SJCRH30 (cell line): Measurements from ENCODE around the gene ARSJ. TPM values are rescaled to one million over a fixed set of nuclear protein-coding genes. Genes with fewer than 3 reads are reported as not detected.
A peak's percentile ranks its signal among the peaks of the same experiment; 100 is the strongest.

Experiments used
- DNase-seq, 2 experiments: peaks; one replicate each; pipeline ENCODE4 v3.0.0-alpha.2; 2015 to 2020
- H3K27ac ChIP-seq: fragments of 250-450 bp; sonication (Bioruptor Pico); 2 replicates; pipeline ENCODE4 v1.5.1; 2020; ENCODE audit warnings: mild to moderate bottlenecking, moderate library complexity
- H3K27me3 ChIP-seq: fragments of 250-450 bp; sonication (Bioruptor Pico); 2 replicates; pipeline ENCODE4 v1.5.1; 2020; ENCODE audit warnings: mild to moderate bottlenecking, moderate library complexity
- H3K36me3 ChIP-seq: fragments of 250-450 bp; sonication (Bioruptor Pico); 2 replicates; pipeline ENCODE4 v1.5.1; 2020; ENCODE audit warnings: mild to moderate bottlenecking, moderate library complexity
- H3K4me1 ChIP-seq: fragments of 250-450 bp; sonication (Bioruptor Pico); 2 replicates; pipeline ENCODE4 v1.5.1; 2020; ENCODE audit warnings: mild to moderate bottlenecking, moderate library complexity
- H3K4me3 ChIP-seq: fragments of 250-450 bp; sonication (Bioruptor Pico); 2 replicates; pipeline ENCODE4 v1.5.1; 2020; ENCODE audit warnings: mild to moderate bottlenecking, moderate library complexity
- H3K9me3 ChIP-seq: fragments of 250-450 bp; sonication (Bioruptor Pico); replicated peaks from 2 replicates; pipeline ENCODE4 v1.5.1; 2020; ENCODE audit warnings: mild to moderate bottlenecking, moderate library complexity
- total RNA-seq: library from RNA; depleted of rRNA; stranded (reverse); fragments of >200 nt; shearing (Covaris generic); gene quantifications from 2 replicates; pipeline ENCODE4 v1.2.3, GENCODE V29; 2014

Gene ARSJ
- total RNA-seq, 1 experiment from 2014 or later, result 6.2 TPM

GRCh38 chr4:113921089-113921794 is 58.2 kb downstream of the ARSJ start:
- no peak overlapping the region for H3K27ac ChIP-seq

GRCh38 chr4:113919611-113920010 is 59.8 kb downstream of the ARSJ start:
- DNase-seq, result no peak
- Histone ChIP-seq H3K27ac (no peak overlapping the region), H3K27me3 (no peaks in the 10 kb centered on the region), H3K4me1 (no peaks in the 10 kb centered on the region), H3K9me3 (no peaks in the 10 kb centered on the region), H3K36me3 (no peaks in the 10 kb centered on the region), H3K4me3 (no peak overlapping the region)

More at GRCh38 chr4:113921089-113921794, 58.2 kb downstream of the ARSJ start:
- H3K27me3 ChIP-seq, result no peaks in the 10 kb centered on the region
- H3K9me3 ChIP-seq, result no peaks in the 10 kb centered on the region
- H3K36me3 ChIP-seq, result no peaks in the 10 kb centered on the region
- no peak overlapping the region for H3K4me3 ChIP-seq
- no peak for DNase-seq
- H3K4me1 ChIP-seq, result no peaks in the 10 kb centered on the region

- Histone ChIP-seq H3K4me3 (no peak overlapping the region), H3K9me3 (no peaks in the 10 kb centered on the region), H3K4me1 (no peaks in the 10 kb centered on the region), H3K36me3 (no peaks in the 10 kb centered on the region), H3K27me3 (no peaks in the 10 kb centered on the region), H3K27ac (no peak overlapping the region)
- DNase-seq, result no peak
Observed at GRCh38 chr4:113919145-113919544, 60.3 kb downstream of the ARSJ start.

- H3K27me3 ChIP-seq, result no peaks in the 10 kb centered on the region
- no peak overlapping the region for H3K27ac ChIP-seq
- H3K4me3 ChIP-seq, result no peak overlapping the region
- 0 out of 2 replicates have a peak, but pooled peaks cover 3% of the 10 kb centered on the region for H3K4me1 ChIP-seq
- no peaks in the 10 kb centered on the region for H3K36me3 ChIP-seq
- DNase-seq, result no peak
- no peaks in the 10 kb centered on the region for H3K9me3 ChIP-seq
Observed at GRCh38 chr4:113908829-113909228, 70.6 kb downstream of the ARSJ start.

GRCh38 chr4:113907559-113907958 is 71.9 kb downstream of the ARSJ start:
- Histone ChIP-seq H3K9me3 (no peaks in the 10 kb centered on the region), H3K36me3 (0 out of 2 replicates have a peak, but pooled peaks cover 3% of the 10 kb centered on the region), H3K4me3 (no peak overlapping the region), H3K27me3 (no peaks in the 10 kb centered on the region), H3K4me1 (0 out of 2 replicates have a peak, but pooled peaks cover 3% of the 10 kb centered on the region), H3K27ac (no peak overlapping the region)
- DNase-seq, result no peak

- Histone ChIP-seq H3K27me3 (no peaks in the 10 kb centered on the region), H3K36me3 (0 out of 2 replicates have a peak, but pooled peaks cover 3% of the 10 kb centered on the region), H3K9me3 (no peaks in the 10 kb centered on the region), H3K4me3 (no peak overlapping the region), H3K4me1 (0 out of 2 replicates have a peak, but pooled peaks cover 3% of the 10 kb centered on the region), H3K27ac (no peak overlapping the region)
- peak in 1 of 2 experiments; percentile 4 for DNase-seq
Observed at GRCh38 chr4:113905301-113905700, 74.1 kb downstream of the ARSJ start.

GRCh38 chr4:113904877-113905276 is 74.6 kb downstream of the ARSJ start:
- 0 out of 2 replicates have a peak, but pooled peaks cover 3% of the 10 kb centered on the region for H3K4me1 ChIP-seq
- H3K27ac ChIP-seq, result no peak overlapping the region
- H3K9me3 ChIP-seq, result no peaks in the 10 kb centered on the region
- no peaks in the 10 kb centered on the region for H3K27me3 ChIP-seq
- 0 out of 2 replicates have a peak, but pooled peaks cover 3% of the 10 kb centered on the region for H3K36me3 ChIP-seq
- no peak overlapping the region for H3K4me3 ChIP-seq
- no peak for DNase-seq

GRCh38 chr4:113901994-113902787 is 77.3 kb downstream of the ARSJ start:
- Histone ChIP-seq H3K4me1 (0 out of 2 replicates have a peak, but pooled peaks cover 3% of the 10 kb centered on the region), H3K27me3 (no peaks in the 10 kb centered on the region), H3K27ac (no peak overlapping the region), H3K4me3 (no peak overlapping the region), H3K9me3 (no peaks in the 10 kb centered on the region), H3K36me3 (0 out of 2 replicates have a peak, but pooled peaks cover 3% of the 10 kb centered on the region)
- no peak for DNase-seq

GRCh38 chr4:113899271-113900070 is 80.0 kb downstream of the ARSJ start:
- H3K27me3 ChIP-seq, result no peaks in the 10 kb centered on the region

GRCh38 chr4:113893546-113893945 is 85.9 kb downstream of the ARSJ start:
- H3K27me3 ChIP-seq, result no peaks in the 10 kb centered on the region
- H3K9me3 ChIP-seq, result no peaks in the 10 kb centered on the region
- no peak overlapping the region for H3K27ac ChIP-seq
- no peaks in the 10 kb centered on the region for H3K36me3 ChIP-seq
- H3K4me3 ChIP-seq, result no peak overlapping the region
- no peak for DNase-seq
- H3K4me1 ChIP-seq, result no peaks in the 10 kb centered on the region

More at GRCh38 chr4:113899271-113900070, 80.0 kb downstream of the ARSJ start:
- Histone ChIP-seq H3K27ac (no peak overlapping the region), H3K4me3 (no peak overlapping the region), H3K4me1 (no peaks in the 10 kb centered on the region), H3K36me3 (0 out of 2 replicates have a peak, but pooled peaks cover 3% of the 10 kb centered on the region), H3K9me3 (no peaks in the 10 kb centered on the region)
- DNase-seq, result no peak

GRCh38 chr4:113888006-113888405 is 91.4 kb downstream of the ARSJ start:
- no peak for DNase-seq
- H3K4me3 ChIP-seq, result no peak overlapping the region
- no peaks in the 10 kb centered on the region for H3K9me3 ChIP-seq
- no peaks in the 10 kb centered on the region for H3K27me3 ChIP-seq
- H3K27ac ChIP-seq, result no peak overlapping the region
- H3K36me3 ChIP-seq, result no peaks in the 10 kb centered on the region
- H3K4me1 ChIP-seq, result no peaks in the 10 kb centered on the region

- Histone ChIP-seq H3K4me1 (no peaks in the 10 kb centered on the region), H3K36me3 (no peaks in the 10 kb centered on the region), H3K27ac (no peak overlapping the region), H3K27me3 (no peaks in the 10 kb centered on the region), H3K9me3 (no peaks in the 10 kb centered on the region), H3K4me3 (no peak overlapping the region)
- no peak for DNase-seq
Observed at GRCh38 chr4:113885291-113885690, 94.2 kb downstream of the ARSJ start.

- Histone ChIP-seq H3K4me3 (no peak overlapping the region), H3K27ac (no peak overlapping the region), H3K36me3 (no peaks in the 10 kb centered on the region), H3K27me3 (no peaks in the 10 kb centered on the region), H3K9me3 (no peaks in the 10 kb centered on the region), H3K4me1 (no peaks in the 10 kb centered on the region)
- no peak for DNase-seq
Observed at GRCh38 chr4:113884655-113885054, 94.8 kb downstream of the ARSJ start.

GRCh38 chr4:113882668-113883067 is 96.8 kb downstream of the ARSJ start:
- H3K9me3 ChIP-seq, result no peaks in the 10 kb centered on the region
- H3K4me3 ChIP-seq, result no peak overlapping the region
- H3K27ac ChIP-seq, result no peak overlapping the region
- DNase-seq, result no peak
- no peaks in the 10 kb centered on the region for H3K27me3 ChIP-seq
- no peaks in the 10 kb centered on the region for H3K36me3 ChIP-seq
- no peaks in the 10 kb centered on the region for H3K4me1 ChIP-seq
